Left hindlimb (tissue), 1 donor: ENCODE measurements around the gene SRPX.

Experiments used
- DNase-seq: peaks from one replicate; pipeline ENCODE4 v3.0.0-alpha.2; 2018

SRPX gene

GRCh38 chrX:38211891-38212635 lies 8.6 kb downstream of the SRPX start:
- DNase-seq, result no peak

DNA sequence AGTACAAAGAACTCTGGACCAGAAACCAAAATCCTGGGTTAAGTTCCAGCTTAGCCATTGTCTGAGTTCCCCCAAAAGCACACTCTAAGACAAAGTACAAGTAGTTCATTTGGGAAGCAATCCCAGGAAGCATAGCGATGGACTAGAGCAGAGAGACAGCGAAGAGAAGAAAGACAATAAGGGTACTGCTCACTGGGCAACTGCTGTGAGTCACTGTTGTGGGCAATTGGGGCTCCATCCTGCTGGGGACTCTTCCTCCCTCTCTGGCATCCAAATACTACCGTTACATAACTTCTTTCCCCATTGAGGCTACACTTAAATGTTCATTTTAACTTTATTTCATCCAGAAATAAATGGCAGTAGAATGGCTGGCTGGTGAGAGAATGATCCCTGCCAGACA lies 14.1 kb downstream of the SRPX start:
- no peak for DNase-seq

DNA sequence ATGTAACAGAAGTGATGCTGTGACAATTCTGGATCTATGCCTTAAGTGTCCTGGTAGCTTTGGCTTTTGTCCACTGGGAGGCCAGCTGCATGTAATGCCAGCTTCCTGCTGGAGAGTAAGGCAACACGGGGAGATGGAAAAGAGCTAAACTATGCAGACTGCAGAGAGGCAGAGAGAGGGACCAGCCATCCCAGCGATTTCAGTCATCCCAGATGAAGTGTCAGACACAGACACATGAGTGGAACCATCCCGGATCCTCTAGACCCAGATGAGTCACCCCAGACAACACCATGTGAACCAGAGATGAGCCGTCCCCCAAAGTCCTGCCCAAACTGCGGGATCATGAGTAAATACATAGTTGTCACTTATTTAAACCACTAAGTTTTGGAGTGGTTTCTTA lies 14.6 kb downstream of the SRPX start:
- no peak for DNase-seq

DNA sequence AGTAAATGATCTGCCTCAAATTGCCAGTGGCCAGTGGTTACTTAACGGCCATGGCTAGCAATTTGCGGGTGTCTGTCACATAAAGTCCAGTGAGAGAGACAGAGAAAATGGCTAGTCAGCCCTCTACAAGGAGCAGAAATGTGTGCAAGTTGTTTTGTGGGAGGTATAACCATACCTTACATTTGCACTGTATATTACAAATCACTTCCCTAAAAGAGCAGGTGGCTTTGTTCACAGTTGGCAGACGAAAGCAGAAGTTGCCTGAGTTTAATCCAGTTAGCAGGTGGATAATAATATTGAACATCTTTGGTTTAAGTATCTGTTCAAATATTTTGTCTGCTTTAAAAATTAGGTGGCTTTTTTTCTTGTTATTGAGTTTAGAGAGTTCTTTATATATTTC lies 15.6 kb downstream of the SRPX start:
- DNase-seq, result no peak

GRCh38 chrX:38192007-38192810 lies 28.5 kb downstream of the SRPX start:
- no peak for DNase-seq

DNA sequence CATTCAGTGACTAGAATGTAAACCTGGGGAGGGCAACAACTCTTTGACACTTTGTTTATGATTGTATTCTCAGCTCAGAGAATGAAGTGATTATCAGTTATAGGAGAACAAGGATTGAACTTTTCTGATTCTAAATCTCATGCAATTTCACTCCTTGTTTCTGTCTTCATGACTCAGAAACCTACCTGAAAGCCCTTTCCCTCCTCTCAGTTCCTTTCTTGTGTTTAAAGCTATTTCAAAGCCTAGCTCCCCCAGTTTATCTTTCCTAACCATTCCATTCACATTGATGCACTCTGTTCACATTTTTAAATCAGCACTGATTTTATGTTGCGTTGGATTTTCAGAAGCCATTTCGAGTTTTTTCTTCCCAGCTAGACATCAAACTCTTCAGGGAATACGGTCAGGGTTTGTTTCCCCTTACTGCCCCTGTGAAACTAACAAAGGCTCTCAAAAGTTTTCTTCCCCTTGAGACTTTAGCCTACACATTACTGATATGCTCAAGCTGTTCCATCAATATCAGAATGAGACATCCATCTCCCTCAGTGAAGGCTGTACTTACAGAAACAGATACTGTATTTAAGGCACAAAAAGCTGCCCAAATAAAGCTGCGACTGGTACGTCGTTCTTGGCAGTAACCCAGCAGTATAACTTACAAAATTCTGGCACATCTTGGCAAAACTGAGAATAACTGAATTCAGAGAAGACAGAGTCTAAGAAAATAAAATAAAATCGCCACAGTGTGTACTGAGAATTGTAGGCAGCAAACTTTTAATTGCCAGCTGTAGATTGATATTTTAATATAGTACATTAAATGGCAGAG lies 31.0 kb downstream of the SRPX start:
- no peak for DNase-seq

DNA sequence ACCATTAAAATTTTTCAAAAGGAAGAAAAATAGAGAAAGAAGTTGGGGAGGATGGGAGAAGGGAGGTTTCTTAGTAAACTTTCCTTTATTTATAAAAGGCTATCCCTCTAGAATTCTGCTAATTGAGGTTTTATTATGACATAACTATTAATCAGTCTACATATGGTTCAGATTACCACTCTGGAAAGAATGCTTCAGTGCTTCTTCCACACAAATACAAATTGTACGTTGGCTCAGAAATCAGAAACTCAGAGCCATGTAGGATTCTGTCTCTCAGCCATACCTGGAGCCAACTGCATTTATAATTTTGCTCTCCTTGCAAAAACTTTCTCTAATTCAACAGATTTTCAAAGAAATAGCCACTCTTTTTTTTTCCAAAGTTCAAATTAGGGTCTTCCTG lies 37.1 kb downstream of the SRPX start:
- DNase-seq, result no peak

- DNase-seq, result no peak
These were observed 39.3 kb downstream of the SRPX start for GRCh38 chrX:38181357-38181756.

DNA sequence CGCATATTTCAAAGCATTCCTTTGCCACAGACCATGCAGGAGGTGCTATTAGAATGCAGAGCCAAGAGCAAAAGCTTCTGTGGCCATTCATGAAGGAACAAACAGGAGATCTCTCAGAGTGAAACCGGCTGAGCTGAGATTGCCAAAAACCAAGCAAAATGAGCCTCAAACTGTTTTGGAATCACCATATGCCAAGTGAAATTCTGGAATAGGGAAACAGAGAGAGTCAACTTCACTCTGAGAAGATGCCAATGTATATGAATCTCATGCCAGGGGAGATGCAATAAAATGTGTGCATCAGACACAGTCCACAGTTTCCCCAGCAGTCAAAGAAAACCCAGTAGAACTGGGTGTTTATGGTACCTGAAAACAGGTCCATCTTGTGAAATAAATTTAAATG lies 42.3 kb downstream of the SRPX start:
- DNase-seq, result no peak

DNA sequence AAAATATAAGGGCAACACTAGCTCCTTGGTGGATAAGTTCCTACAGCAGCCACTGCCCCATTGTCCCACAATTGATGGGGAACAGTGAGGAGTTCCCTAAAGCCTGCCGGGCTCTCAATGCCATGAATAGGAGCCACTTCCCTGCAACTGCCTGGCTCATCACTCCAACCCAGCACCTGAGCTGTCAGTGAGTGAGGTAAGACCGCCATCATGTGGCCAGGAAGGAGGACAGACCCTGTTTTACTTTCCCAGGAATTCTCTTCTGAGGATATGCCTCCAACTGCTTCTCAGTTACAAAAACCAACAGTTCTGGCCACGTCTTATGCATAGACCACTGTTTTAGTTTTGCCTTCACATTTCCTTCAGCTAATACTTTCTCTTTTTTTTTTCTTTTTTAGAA lies 45.5 kb downstream of the SRPX start:
- DNase-seq, result peak; percentile 33

DNA sequence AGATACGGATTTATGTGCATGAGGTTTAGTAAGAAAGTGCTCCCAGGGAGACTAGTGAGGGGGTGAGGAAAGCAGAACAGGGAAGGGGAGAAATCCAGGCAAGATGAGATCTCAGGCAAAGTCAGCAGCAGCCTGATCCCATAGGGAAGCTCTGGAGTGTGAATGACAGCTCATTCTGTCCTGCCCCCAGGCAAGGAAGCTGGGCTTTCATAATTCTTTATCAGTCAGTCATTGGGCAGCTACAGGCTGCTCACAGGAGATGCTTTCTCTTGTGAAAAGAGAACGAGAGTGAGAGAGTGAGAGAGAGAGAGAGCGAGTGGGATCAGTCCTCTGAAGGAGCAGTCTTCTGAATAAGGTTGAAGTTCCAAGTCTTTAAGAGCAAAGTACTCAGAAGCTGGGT lies 48.1 kb downstream of the SRPX start:
- no peak for DNase-seq

DNA sequence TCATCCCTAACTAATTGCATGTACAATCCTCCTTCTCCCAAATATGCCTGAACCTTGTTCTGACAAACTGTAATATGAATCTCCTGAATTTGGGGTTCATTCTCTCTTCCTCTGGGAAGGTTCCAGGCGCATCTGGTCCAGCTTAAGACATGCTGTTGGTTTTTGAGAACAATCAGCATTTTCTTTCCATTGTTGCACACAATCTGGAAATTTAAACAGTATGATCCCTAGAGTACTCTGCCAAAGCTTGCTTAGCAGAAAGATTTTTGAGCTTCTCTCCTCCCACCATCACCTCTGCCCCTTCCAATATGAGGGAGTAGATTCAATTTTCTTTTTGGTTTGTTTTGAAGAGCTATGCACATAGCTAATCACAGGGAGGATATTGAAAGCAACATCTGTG lies 50.1 kb downstream of the SRPX start:
- DNase-seq, result no peak

DNA sequence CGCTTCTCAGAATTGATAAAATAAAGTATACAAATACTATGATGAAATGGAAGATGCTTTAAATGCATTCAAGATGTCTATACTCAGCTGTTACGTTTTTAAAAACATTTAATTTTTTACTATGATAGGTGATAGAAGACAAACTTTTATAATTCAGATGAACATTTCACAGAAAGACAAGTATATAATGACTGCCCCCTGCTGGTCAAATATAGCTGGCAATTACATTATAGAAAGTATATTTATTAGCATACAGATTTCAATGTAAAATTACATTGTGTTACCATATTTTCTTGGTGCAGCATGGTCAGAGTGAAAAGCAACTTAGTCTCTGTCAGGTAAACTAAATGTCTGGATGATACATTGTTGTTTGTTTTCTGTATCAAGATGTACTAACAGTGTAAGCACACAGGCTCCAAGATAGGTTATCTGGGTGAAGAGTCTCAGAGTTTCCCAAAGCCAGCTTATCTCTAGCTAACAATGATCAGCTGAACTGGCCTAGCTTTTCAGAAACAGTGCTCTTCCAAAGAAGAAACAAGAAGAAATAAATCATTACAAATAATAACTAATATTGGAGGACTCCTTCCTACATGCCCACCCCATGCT lies 54.1 kb downstream of the SRPX start:
- DNase-seq, result no peak

GRCh38 chrX:38165023-38165422 lies 55.6 kb downstream of the SRPX start:
- no peak for DNase-seq

DNA sequence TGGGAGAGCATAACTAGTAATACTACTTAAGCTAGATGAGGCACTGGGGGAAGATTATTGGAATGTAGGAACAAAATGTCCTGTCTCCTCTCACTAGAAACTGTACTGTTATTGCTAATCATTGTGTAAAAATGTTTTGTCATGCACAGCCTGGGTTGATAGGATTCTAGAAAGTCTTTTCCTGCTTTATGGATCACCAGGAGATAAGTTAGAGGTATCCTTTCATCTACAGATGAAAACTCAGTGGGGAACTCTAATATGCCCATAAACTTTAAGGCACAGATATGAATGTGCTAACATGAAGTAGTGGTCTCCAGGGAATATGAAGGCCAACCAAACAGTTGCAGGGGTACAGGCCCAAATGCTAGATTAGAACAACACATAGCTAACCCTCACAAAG lies 57.5 kb downstream of the SRPX start:
- no peak for DNase-seq

DNA sequence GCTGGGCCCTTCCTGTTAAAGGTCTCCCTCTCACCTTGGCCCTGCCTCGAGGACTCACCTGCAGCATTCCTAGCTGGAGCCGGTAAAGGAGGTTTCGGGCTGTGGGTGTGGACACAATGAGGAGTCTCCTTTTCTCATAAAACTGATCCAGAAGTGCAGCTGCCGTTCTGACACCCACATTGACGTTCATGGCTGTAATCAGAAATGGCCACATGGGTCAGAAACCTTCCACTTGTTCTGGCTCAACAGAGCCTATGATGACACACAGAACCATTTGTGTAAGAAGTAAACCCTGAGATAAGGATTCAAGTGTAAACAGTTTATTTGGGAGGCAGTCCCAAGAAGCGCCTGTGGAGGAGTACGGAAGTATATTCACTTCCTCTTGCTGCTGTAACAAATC lies 63.8 kb downstream of the SRPX start:
- no peak for DNase-seq

DNA sequence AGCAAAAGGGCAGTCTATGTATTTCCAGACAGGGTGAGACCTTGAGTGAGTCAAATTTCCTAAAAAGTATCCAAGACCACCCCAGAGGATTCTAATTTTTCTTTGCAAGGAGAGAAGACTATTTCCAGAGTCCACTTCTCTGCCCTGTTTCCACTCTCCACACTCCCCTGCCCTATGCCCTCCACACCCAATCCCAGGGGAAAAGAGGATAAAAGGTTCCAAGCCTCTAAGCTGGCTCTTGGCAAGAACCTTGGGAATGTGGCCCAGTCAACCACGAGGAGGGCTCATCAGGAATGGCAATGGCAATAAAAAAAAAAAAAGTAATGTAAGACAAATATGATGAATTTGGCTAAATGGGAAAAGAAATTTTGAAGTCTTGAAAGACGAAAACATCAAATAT lies 65.9 kb downstream of the SRPX start:
- DNase-seq, result no peak

GRCh38 chrX:38154340-38154739 lies 66.3 kb downstream of the SRPX start:
- DNase-seq, result no peak

DNA sequence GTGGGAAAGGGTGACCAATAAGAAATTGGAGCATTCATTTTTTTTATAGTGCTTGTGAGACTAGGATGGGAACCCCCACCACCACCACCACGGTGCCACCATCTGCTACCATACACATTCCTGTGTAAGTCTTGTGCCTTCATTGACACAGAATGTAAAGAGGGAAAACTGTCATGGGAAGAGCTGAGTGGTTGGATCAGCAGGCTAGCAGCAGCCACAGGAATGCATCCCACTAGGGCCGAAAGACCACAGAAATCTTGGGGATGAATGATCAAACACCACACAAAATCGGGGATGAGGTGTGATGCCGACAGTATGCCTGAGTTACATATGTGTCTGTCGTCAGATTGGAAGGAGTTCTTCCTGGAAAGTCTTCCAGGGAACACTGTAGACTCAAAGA lies 69.2 kb downstream of the SRPX start:
- DNase-seq, result no peak

DNA sequence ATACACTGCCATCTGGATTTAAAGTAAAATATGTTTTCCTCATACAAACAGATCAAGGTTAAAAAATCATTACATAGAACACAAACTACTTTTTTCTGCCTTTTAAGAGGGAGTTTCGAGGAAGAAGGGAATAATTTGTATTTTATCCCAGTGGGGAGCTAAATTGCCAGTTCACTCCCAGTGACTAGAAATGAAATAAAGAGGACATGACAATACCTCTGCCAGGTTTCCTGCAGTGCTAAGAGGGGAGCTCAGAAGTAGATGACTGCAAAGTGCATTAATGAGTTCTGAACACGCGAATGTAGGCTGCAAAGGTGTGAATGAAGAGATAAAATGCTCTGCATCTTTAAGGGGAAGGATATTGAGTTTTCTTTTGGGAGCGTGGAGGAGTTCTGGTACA lies 69.7 kb downstream of the SRPX start:
- no peak for DNase-seq

GRCh38 chrX:38149016-38149415 lies 71.7 kb downstream of the SRPX start:
- no peak for DNase-seq

- DNase-seq, result no peak
These were observed 78.1 kb downstream of the SRPX start for GRCh38 chrX:38142610-38143009.

DNA sequence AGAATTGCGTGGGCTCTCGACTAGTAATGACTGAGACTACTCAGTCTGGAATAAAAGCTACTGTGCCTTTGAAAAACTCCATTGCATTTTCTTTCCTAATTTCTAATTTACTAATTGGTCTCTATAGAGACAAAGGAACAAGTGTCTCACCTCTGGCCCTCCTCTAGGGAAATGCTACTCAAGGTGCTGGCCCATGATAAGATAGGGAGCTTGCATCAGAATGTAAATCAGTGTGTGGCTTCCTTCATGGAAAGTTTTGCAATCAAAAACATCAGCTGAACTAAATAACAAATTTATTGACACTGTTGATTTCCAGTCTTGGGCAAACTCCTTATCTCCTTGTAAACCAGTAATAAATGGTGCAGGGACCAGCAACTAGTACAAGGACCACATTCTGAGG lies 81.8 kb downstream of the SRPX start:
- no peak for DNase-seq
